Measurements from ENCODE around the gene BBS7.

Gene BBS7

GRCh38 chr4:121869841-121870822 is at the start of gene BBS7:
TSS of gene BBS7 (minus strand) at chr4:121870474. CDS start at chr4:121870313, 161 bp downstream.
- H3K27me3 ChIP-seq (ENCODE audit: control insufficient read depth, insufficient read depth, low read length) = no peaks in the 10 kb centered on the region
- no peaks in the 10 kb centered on the region for H3K9me3 ChIP-seq (ENCODE audit: control insufficient read depth, insufficient read depth, low read length)
- no peaks in the 10 kb centered on the region for H3K4me1 ChIP-seq (ENCODE audit: control insufficient read depth, insufficient read depth, low read length)
- peak within 1 kb of the TSS; percentile 83 for H3K4me3 ChIP-seq (ENCODE audit: low read depth, low read length)
- peak within 1 kb of the TSS; percentile 71 for H3K9ac ChIP-seq (ENCODE audit: low read depth, low read length)
- peak within 1 kb of the TSS; percentile 82 for H3K27ac ChIP-seq (ENCODE audit: low read depth, low read length)
- peaks cover 22% of the 10 kb centered on the region for H3K36me3 ChIP-seq (ENCODE audit: control insufficient read depth, insufficient read depth, low read length)

- no peaks in the 10 kb centered on the region for H3K36me3 ChIP-seq (ENCODE audit: control insufficient read depth, insufficient read depth, low read length)
- no peaks in the 10 kb centered on the region for H3K9me3 ChIP-seq (ENCODE audit: control insufficient read depth, insufficient read depth, low read length)
Measured at GRCh38 chr4:121913667-121914066, 43.4 kb upstream of the BBS7 start.

GRCh38 chr4:121908346-121908745 is 38.1 kb upstream of the BBS7 start:
- Histone ChIP-seq H3K9me3 (ENCODE audit: control insufficient read depth, insufficient read depth, low read length) (no peaks in the 10 kb centered on the region), H3K27ac (ENCODE audit: low read depth, low read length) (no peak overlapping the region), H3K36me3 (ENCODE audit: control insufficient read depth, insufficient read depth, low read length) (no peaks in the 10 kb centered on the region), H3K27me3 (ENCODE audit: control insufficient read depth, insufficient read depth, low read length) (no peaks in the 10 kb centered on the region), H3K9ac (ENCODE audit: low read depth, low read length) (no peak overlapping the region), H3K4me1 (ENCODE audit: control insufficient read depth, insufficient read depth, low read length) (no peaks in the 10 kb centered on the region), H3K4me3 (ENCODE audit: low read depth, low read length) (no peak overlapping the region)

More at GRCh38 chr4:121913667-121914066, 43.4 kb upstream of the BBS7 start:
- Histone ChIP-seq H3K27me3 (ENCODE audit: control insufficient read depth, insufficient read depth, low read length) (no peaks in the 10 kb centered on the region), H3K4me1 (ENCODE audit: control insufficient read depth, insufficient read depth, low read length) (no peaks in the 10 kb centered on the region), H3K4me3 (ENCODE audit: low read depth, low read length) (no peak overlapping the region), H3K9ac (ENCODE audit: low read depth, low read length) (no peak overlapping the region), H3K27ac (ENCODE audit: low read depth, low read length) (no peak overlapping the region)

GRCh38 chr4:121900132-121900983 is 30.1 kb upstream of the BBS7 start:
- no peaks in the 10 kb centered on the region for H3K9me3 ChIP-seq (ENCODE audit: control insufficient read depth, insufficient read depth, low read length)
- no peak overlapping the region for H3K27ac ChIP-seq (ENCODE audit: low read depth, low read length)
- no peak overlapping the region for H3K4me3 ChIP-seq (ENCODE audit: low read depth, low read length)
- no peaks in the 10 kb centered on the region for H3K36me3 ChIP-seq (ENCODE audit: control insufficient read depth, insufficient read depth, low read length)
- no peak overlapping the region for H3K9ac ChIP-seq (ENCODE audit: low read depth, low read length)
- no peaks in the 10 kb centered on the region for H3K27me3 ChIP-seq (ENCODE audit: control insufficient read depth, insufficient read depth, low read length)
- no peaks in the 10 kb centered on the region for H3K4me1 ChIP-seq (ENCODE audit: control insufficient read depth, insufficient read depth, low read length)

GRCh38 chr4:121898150-121898549 is 27.9 kb upstream of the BBS7 start:
- no peak overlapping the region for H3K4me3 ChIP-seq (ENCODE audit: low read depth, low read length)
- H3K27ac ChIP-seq (ENCODE audit: low read depth, low read length) = no peak overlapping the region
- no peaks in the 10 kb centered on the region for H3K9me3 ChIP-seq (ENCODE audit: control insufficient read depth, insufficient read depth, low read length)
- no peaks in the 10 kb centered on the region for H3K36me3 ChIP-seq (ENCODE audit: control insufficient read depth, insufficient read depth, low read length)
- no peaks in the 10 kb centered on the region for H3K27me3 ChIP-seq (ENCODE audit: control insufficient read depth, insufficient read depth, low read length)
- no peaks in the 10 kb centered on the region for H3K4me1 ChIP-seq (ENCODE audit: control insufficient read depth, insufficient read depth, low read length)
- no peak overlapping the region for H3K9ac ChIP-seq (ENCODE audit: low read depth, low read length)

GRCh38 chr4:121888134-121888533 is 17.9 kb upstream of the BBS7 start:
- Histone ChIP-seq H3K27ac (ENCODE audit: low read depth, low read length) (no peak overlapping the region), H3K4me3 (ENCODE audit: low read depth, low read length) (no peak overlapping the region), H3K36me3 (ENCODE audit: control insufficient read depth, insufficient read depth, low read length) (no peaks in the 10 kb centered on the region), H3K9ac (ENCODE audit: low read depth, low read length) (no peak overlapping the region), H3K9me3 (ENCODE audit: control insufficient read depth, insufficient read depth, low read length) (no peaks in the 10 kb centered on the region), H3K27me3 (ENCODE audit: control insufficient read depth, insufficient read depth, low read length) (no peaks in the 10 kb centered on the region), H3K4me1 (ENCODE audit: control insufficient read depth, insufficient read depth, low read length) (peaks cover 4% of the 10 kb centered on the region; the same call in 1 of the 2 replicates)

GRCh38 chr4:121885115-121885514 is 14.8 kb upstream of the BBS7 start:
- Histone ChIP-seq H3K4me1 (ENCODE audit: control insufficient read depth, insufficient read depth, low read length) (peaks cover 4% of the 10 kb centered on the region; the same call in 1 of the 2 replicates), H3K9me3 (ENCODE audit: control insufficient read depth, insufficient read depth, low read length) (no peaks in the 10 kb centered on the region), H3K36me3 (ENCODE audit: control insufficient read depth, insufficient read depth, low read length) (no peaks in the 10 kb centered on the region), H3K9ac (ENCODE audit: low read depth, low read length) (no peak overlapping the region), H3K27me3 (ENCODE audit: control insufficient read depth, insufficient read depth, low read length) (no peaks in the 10 kb centered on the region), H3K4me3 (ENCODE audit: low read depth, low read length) (no peak overlapping the region), H3K27ac (ENCODE audit: low read depth, low read length) (no peak overlapping the region)

GRCh38 chr4:121881158-121881557 is 10.9 kb upstream of the BBS7 start:
- no peaks in the 10 kb centered on the region for H3K9me3 ChIP-seq (ENCODE audit: control insufficient read depth, insufficient read depth, low read length)
- peaks cover 4% of the 10 kb centered on the region for H3K4me1 ChIP-seq (ENCODE audit: control insufficient read depth, insufficient read depth, low read length)
- no peak overlapping the region for H3K4me3 ChIP-seq (ENCODE audit: low read depth, low read length)
- H3K9ac ChIP-seq (ENCODE audit: low read depth, low read length) = no peak overlapping the region
- H3K36me3 ChIP-seq (ENCODE audit: control insufficient read depth, insufficient read depth, low read length) = no peaks in the 10 kb centered on the region
- no peak overlapping the region for H3K27ac ChIP-seq (ENCODE audit: low read depth, low read length)
- no peaks in the 10 kb centered on the region for H3K27me3 ChIP-seq (ENCODE audit: control insufficient read depth, insufficient read depth, low read length)

GRCh38 chr4:121879135-121879534 is 8.9 kb upstream of the BBS7 start:
- Histone ChIP-seq H3K27me3 (ENCODE audit: control insufficient read depth, insufficient read depth, low read length) (no peaks in the 10 kb centered on the region), H3K27ac (ENCODE audit: low read depth, low read length) (no peak overlapping the region)

GRCh38 chr4:121877041-121877773 is 6.9 kb upstream of the BBS7 start:
- Histone ChIP-seq H3K27ac (ENCODE audit: low read depth, low read length) (no peak overlapping the region), H3K36me3 (ENCODE audit: control insufficient read depth, insufficient read depth, low read length) (no peaks in the 10 kb centered on the region)

More at GRCh38 chr4:121879135-121879534, 8.9 kb upstream of the BBS7 start:
- peaks cover 4% of the 10 kb centered on the region for H3K4me1 ChIP-seq (ENCODE audit: control insufficient read depth, insufficient read depth, low read length)
- H3K4me3 ChIP-seq (ENCODE audit: low read depth, low read length) = no peak overlapping the region
- H3K36me3 ChIP-seq (ENCODE audit: control insufficient read depth, insufficient read depth, low read length) = no peaks in the 10 kb centered on the region
- no peaks in the 10 kb centered on the region for H3K9me3 ChIP-seq (ENCODE audit: control insufficient read depth, insufficient read depth, low read length)
- no peak overlapping the region for H3K9ac ChIP-seq (ENCODE audit: low read depth, low read length)

More at GRCh38 chr4:121877041-121877773, 6.9 kb upstream of the BBS7 start:
- Histone ChIP-seq H3K9ac (ENCODE audit: low read depth, low read length) (no peak overlapping the region), H3K4me3 (ENCODE audit: low read depth, low read length) (no peak overlapping the region), H3K27me3 (ENCODE audit: control insufficient read depth, insufficient read depth, low read length) (no peaks in the 10 kb centered on the region), H3K9me3 (ENCODE audit: control insufficient read depth, insufficient read depth, low read length) (no peaks in the 10 kb centered on the region), H3K4me1 (ENCODE audit: control insufficient read depth, insufficient read depth, low read length) (no peaks in the 10 kb centered on the region; the same call in 1 of the 2 replicates)
